MCF 10A (cell line): ENCODE measurements around the gene DNAJC11. TPM values are rescaled to one million over a fixed set of nuclear protein-coding genes. Genes with fewer than 3 reads are reported as not detected.
A peak's percentile ranks its signal among the peaks of the same experiment; 100 is the strongest.

Source experiments
- BruUV-seq: library from RNA; stranded (reverse); fragments of 400-500 nt; replicated peaks from 2 replicates; lab custom pipeline; 2021; lab: Mats Ljungman, UMichigan
- CTCF ChIA-PET: fragments of 300-600 bp; sonication (Branson Sonifier 250); formaldehyde crosslinking; extraction: SDS; loops from one replicate; lab custom pipeline; 2021; ENCODE audit warnings: antibody characterized with exemption, inconsistent platforms; lab: Yijun Ruan, JAX
- POLR2A ChIA-PET: fragments of 300-600, 350-650 bp; sonication (Branson Sonifier 250); formaldehyde crosslinking; extraction: SDS; loops from one replicate; lab custom pipeline; 2020; ENCODE audit warnings: antibody characterized with exemption, inconsistent platforms; lab: Yijun Ruan, JAX
- DNase-seq: peaks from one replicate; pipeline ENCODE4 v3.0.0-alpha.2; 2018; ENCODE audit not compliant: unreplicated experiment
- H3K27ac Mint-ChIP-seq: one replicate; pipeline ENCODE4 v1.8.0; 2022; ENCODE audit warnings: mild to moderate bottlenecking, low read depth, mixed read lengths; ENCODE audit not compliant: unreplicated experiment
- H3K27me3 Mint-ChIP-seq: one replicate; pipeline ENCODE4 v1.8.0; 2022; ENCODE audit warnings: mixed read lengths; ENCODE audit not compliant: insufficient read depth, unreplicated experiment
- H3K36me3 Mint-ChIP-seq: one replicate; pipeline ENCODE4 v1.8.0; 2022; ENCODE audit warnings: mild to moderate bottlenecking, moderate library complexity, mixed read lengths; ENCODE audit not compliant: insufficient read depth, unreplicated experiment
- H3K4me1 Mint-ChIP-seq: one replicate; pipeline ENCODE4 v1.8.0; 2022; ENCODE audit warnings: mixed read lengths; ENCODE audit not compliant: insufficient read depth, unreplicated experiment
- H3K4me3 Mint-ChIP-seq: one replicate; pipeline ENCODE4 v1.8.0; 2022; ENCODE audit warnings: mild to moderate bottlenecking, moderate library complexity, mixed read lengths; ENCODE audit not compliant: unreplicated experiment
- H3K9me3 Mint-ChIP-seq: one replicate; pipeline ENCODE4 v1.8.0; 2022; ENCODE audit warnings: mixed read lengths; ENCODE audit not compliant: unreplicated experiment
- intact Hi-C: fragments of 100-400 bp; cut with micrococcal nuclease; formaldehyde crosslinking; loops from 2 replicates; pipeline ENCODE4 v1.14.1; 2022
- total RNA-seq: library from RNA; stranded (reverse); gene quantifications from 2 replicates; pipeline ENCODE4 v1.2.3, GENCODE V29; 2022
- TF ChIP-seq, protein P1 (sequence below): fragments of 200-600 bp; IDR thresholded peaks from one replicate; pipeline ENCODE4 v1.8.0; 2022; ENCODE audit warnings: antibody characterized with exemption, mild to moderate bottlenecking; ENCODE audit not compliant: unreplicated experiment

DNAJC11 gene
- total RNA-seq, 1 experiment from 2014 or later: 76.1 TPM

DNA sequence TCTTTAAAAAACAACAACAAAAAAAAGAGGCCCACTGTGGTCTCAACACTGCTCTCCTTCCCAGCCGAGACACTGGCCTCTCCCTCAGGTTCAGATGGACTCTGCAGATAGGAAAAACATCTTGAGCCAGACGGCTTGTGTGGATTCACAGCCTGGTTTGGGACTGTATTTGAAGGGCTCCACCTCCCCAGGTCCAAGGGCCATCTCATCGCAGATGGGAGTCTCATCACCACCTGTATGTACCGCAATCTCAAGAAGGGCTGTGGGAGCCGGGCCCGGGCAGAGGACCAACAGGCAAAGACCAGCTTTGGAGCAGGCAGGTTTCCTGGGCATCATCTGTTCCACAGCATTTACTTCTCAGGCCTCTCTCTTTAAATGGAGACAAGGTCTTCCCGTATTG, 111.6 kb downstream of the DNAJC11 start:
- peaks cover 59% of the 10 kb centered on the region for H3K36me3 Mint-ChIP-seq

DNA sequence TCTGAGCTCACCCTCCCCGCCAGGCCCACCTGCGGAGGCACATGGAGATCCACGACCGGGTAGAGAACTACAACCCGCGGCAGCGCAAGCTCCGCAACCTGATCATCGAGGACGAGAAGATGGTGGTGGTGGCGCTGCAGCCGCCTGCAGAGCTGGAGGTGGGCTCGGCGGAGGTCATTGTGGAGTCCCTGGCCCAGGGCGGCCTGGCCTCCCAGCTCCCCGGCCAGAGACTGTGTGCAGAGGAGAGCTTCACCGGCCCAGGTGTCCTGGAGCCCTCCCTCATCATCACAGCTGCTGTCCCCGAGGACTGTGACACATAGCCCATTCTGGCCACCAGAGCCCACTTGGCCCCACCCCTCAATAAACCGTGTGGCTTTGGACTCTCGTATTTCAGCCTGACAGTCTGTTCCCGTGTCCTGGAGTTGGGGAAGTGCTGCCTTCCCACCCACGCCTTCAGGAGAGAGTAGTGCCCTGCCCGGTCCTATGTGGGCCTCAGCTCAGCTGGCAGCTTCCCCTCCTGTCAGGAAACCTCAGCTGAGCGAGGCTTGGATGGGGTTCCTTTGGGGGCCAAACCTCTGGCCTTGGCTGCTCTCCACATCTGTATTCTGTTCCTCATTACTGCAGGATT, 112.6 kb downstream of the DNAJC11 start:
- H3K4me1 Mint-ChIP-seq: peaks cover 17% of the 10 kb centered on the region
- POLR2A ChIA-PET: interaction anchor here (0.7 to 6.9 kb wide), 6 partner anchors 9 to 36 kb away, joined by 3 to 69 read pairs (median 6); partner anchors contain the start of genes KLHL21, TAS1R1 and ZBTB48
- peaks cover 56% of the 10 kb centered on the region for H3K36me3 Mint-ChIP-seq
- peak overlapping the region; percentile 66 for H3K27ac Mint-ChIP-seq
- TF ChIP-seq, protein P1, sequence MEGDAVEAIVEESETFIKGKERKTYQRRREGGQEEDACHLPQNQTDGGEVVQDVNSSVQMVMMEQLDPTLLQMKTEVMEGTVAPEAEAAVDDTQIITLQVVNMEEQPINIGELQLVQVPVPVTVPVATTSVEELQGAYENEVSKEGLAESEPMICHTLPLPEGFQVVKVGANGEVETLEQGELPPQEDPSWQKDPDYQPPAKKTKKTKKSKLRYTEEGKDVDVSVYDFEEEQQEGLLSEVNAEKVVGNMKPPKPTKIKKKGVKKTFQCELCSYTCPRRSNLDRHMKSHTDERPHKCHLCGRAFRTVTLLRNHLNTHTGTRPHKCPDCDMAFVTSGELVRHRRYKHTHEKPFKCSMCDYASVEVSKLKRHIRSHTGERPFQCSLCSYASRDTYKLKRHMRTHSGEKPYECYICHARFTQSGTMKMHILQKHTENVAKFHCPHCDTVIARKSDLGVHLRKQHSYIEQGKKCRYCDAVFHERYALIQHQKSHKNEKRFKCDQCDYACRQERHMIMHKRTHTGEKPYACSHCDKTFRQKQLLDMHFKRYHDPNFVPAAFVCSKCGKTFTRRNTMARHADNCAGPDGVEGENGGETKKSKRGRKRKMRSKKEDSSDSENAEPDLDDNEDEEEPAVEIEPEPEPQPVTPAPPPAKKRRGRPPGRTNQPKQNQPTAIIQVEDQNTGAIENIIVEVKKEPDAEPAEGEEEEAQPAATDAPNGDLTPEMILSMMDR: no peak
- H3K4me3 Mint-ChIP-seq: no peak overlapping the region
- no peaks in the 10 kb centered on the region for H3K27me3 Mint-ChIP-seq
- CTCF ChIA-PET: interaction anchor here (0.5 to 0.6 kb wide), 2 partner anchors 139 to 371 kb away, joined by 3 read pairs; no protein-coding TSS in a partner anchor
- BruUV-seq: no TSS peak
- no peak for DNase-seq
- no peaks in the 10 kb centered on the region for H3K9me3 Mint-ChIP-seq
- intact Hi-C loops: no loop called here

More for the DNA sequence above, 111.6 kb downstream of the DNAJC11 start:
- DNase-seq: no peak
- no TSS peak for BruUV-seq
- Mint-ChIP-seq H3K4me1 (peaks cover 17% of the 10 kb centered on the region), H3K27ac (no peak overlapping the region), H3K9me3 (no peaks in the 10 kb centered on the region), H3K4me3 (no peak overlapping the region), H3K27me3 (no peaks in the 10 kb centered on the region)
- TF ChIP-seq, protein P1: no peak
- POLR2A ChIA-PET: interaction anchor here (0.5 to 6.9 kb wide), 4 partner anchors 8 to 36 kb away, joined by 3 to 69 read pairs (median 14); partner anchors contain the start of genes KLHL21 and ZBTB48
- intact Hi-C loops: no loop called here
- CTCF ChIA-PET: no interaction called here

DNA sequence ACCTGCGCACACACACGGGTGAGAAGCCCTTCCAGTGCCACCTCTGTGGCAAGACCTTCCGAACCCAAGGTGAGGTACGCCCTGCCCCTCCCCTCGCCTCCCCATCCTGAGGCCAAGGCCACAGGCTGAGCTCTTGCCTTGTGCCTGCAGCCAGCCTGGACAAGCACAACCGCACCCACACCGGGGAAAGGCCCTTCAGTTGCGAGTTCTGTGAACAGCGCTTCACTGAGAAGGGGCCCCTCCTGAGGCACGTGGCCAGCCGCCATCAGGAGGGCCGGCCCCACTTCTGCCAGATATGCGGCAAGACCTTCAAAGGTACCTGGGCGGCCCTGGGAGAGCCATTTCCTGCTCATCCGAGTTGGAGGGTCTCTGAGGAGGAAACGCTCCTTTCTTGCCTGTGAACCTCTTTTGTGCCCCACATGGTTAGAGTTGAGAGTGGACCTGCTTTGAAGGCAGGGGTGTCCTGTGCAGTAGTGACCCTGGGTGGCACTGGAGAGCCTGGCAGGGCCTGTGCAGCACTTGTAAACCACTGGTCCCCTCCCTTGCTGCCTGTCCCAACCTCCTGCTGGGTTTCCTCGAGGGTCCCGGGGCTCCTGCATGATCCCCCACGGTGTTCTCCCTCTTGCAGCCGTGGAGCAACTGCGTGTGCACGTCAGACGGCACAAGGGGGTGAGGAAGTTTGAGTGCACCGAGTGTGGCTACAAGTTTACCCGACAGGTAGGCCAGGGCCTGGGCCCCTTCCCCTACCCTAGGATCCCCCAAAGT, 113.3 kb downstream of the DNAJC11 start:
- ChIA-PET CTCF (interaction anchor here (0.6 to 1.5 kb wide), 4 partner anchors 8 to 372 kb away, joined by 3 to 6 read pairs (median 4); partner anchors contain the start of genes NOL9 and TAS1R1), POLR2A (interaction anchor here (0.6 to 6.9 kb wide), 15 partner anchors 8 to 98 kb away, joined by 3 to 69 read pairs (median 3); partner anchors contain the start of genes KLHL21, NOL9, PLEKHG5 and TAS1R1)
- peak overlapping the region; percentile 23 for H3K4me3 Mint-ChIP-seq
- H3K27me3 Mint-ChIP-seq: no peaks in the 10 kb centered on the region
- peak overlapping the region; percentile 66 for H3K27ac Mint-ChIP-seq
- H3K4me1 Mint-ChIP-seq: peaks cover 17% of the 10 kb centered on the region
- TF ChIP-seq, protein P1: no peak
- intact Hi-C loops: no loop called here
- no peaks in the 10 kb centered on the region for H3K9me3 Mint-ChIP-seq
- no TSS peak for BruUV-seq
- H3K36me3 Mint-ChIP-seq: peaks cover 49% of the 10 kb centered on the region
- peak; percentile 34 for DNase-seq
